ENCODE results near the gene ST6GALNAC1. TPM values are rescaled to one million over a fixed set of nuclear protein-coding genes. Genes with fewer than 3 reads are reported as not detected.

ST6GALNAC1 gene
- total and polyA plus RNA-seq, 2 experiments from 2014 or later: not detected

DNA sequence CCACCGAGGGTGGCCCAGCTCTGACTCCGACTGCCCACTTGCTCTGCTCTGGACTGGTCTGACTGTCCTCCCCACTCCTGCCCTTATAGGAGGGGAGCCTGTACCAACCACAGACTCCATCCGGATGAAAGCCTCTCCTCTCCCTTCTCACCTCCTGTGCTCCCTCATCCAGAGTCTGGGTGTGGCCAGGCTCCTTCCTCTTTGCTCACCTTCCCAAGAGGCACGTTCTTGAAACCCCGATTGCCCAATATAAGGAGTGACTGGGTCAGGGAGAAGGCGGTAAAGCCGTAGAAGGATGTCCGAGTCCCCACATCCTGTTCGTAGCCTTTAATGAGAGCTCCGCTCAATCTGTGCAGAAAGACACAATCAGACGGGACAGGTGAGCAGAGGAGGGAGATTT, 17.1 kb downstream of the ST6GALNAC1 start:
- Histone ChIP-seq H3K27me3 (replicated peaks; ENCODE audit: insufficient read depth) (0 out of 2 replicates have a peak, but pooled peaks cover 6% of the 10 kb centered on the region), H4K20me1 (ENCODE audit: insufficient read depth) (no peaks in the 10 kb centered on the region), H3F3A (ENCODE audit: insufficient read depth) (0 out of 2 replicates have a peak, but pooled peaks cover 8% of the 10 kb centered on the region), H2AFZ (no peak overlapping the region), H3K79me2 (ENCODE audit: insufficient read depth) (no peaks in the 10 kb centered on the region), H3K36me3 (ENCODE audit: low read depth) (no peaks in the 10 kb centered on the region), H3K9ac (no peak overlapping the region), H3K4me2 (ENCODE audit: unreplicated experiment) (no peak overlapping the region), H3K27ac (no peak overlapping the region), H3K4me3 (no peak overlapping the region), H3K9me2 (ENCODE audit: insufficient read depth) (no peaks in the 10 kb centered on the region), H3K9me3 (ENCODE audit: low read depth) (no peaks in the 10 kb centered on the region), H3K4me1 (ENCODE audit: insufficient read depth) (peaks cover 9% of the 10 kb centered on the region)
- no peak for DNase-seq
- in situ Hi-C loops (cut with MboI): no loop called here
- TF ChIP-seq EZH2 (IDR thresholded peaks at IDR 0.05; ENCODE audit: insufficient read depth, poor library complexity, severe bottlenecking): no peak
- TF ChIP-seq EZH2phosphoT487 (IDR thresholded peaks at IDR 0.05; ENCODE audit: insufficient read depth, low read depth): no peak
- 81 to 82% methylated on average over 11 of the region's 11 CpGs for WGBS, 2 experiments (ENCODE audit: low coverage in 1 of 2, low lambda C conversion rate in 2 of 2, missing lambda C conversion rate in 2 of 2)

GRCh38 chr17:76625496-76625895, 18.1 kb downstream of the ST6GALNAC1 start:
- peaks cover 9% of the 10 kb centered on the region for H3K4me1 ChIP-seq (ENCODE audit: insufficient read depth)
- H3K9ac ChIP-seq: no peak overlapping the region
- H3K9me2 ChIP-seq (ENCODE audit: insufficient read depth): no peaks in the 10 kb centered on the region
- no peak overlapping the region for H3K4me2 ChIP-seq (ENCODE audit: unreplicated experiment)
- no peak for DNase-seq
- H3K79me2 ChIP-seq (ENCODE audit: insufficient read depth): no peaks in the 10 kb centered on the region
- no peak overlapping the region for H2AFZ ChIP-seq
- H3F3A ChIP-seq (ENCODE audit: insufficient read depth): 0 out of 2 replicates have a peak, but pooled peaks cover 8% of the 10 kb centered on the region
- in situ Hi-C loops (cut with MboI): no loop called here
- no peaks in the 10 kb centered on the region for H3K36me3 ChIP-seq (ENCODE audit: low read depth)
- H4K20me1 ChIP-seq (ENCODE audit: insufficient read depth): no peaks in the 10 kb centered on the region
- H3K27ac ChIP-seq: no peak overlapping the region
- 0 out of 2 replicates have a peak, but pooled peaks cover 6% of the 10 kb centered on the region for H3K27me3 ChIP-seq (replicated peaks; ENCODE audit: insufficient read depth)
- whole genome bisulfite sequencing, 2 experiments (ENCODE audit: low coverage in 1 of 2, low lambda C conversion rate in 2 of 2, missing lambda C conversion rate in 2 of 2): 84 to 88% methylated on average over 6 of the region's 6 CpGs
- no peaks in the 10 kb centered on the region for H3K9me3 ChIP-seq (ENCODE audit: low read depth)
- no peak for TF ChIP-seq EZH2phosphoT487 (IDR thresholded peaks at IDR 0.05; ENCODE audit: insufficient read depth, low read depth)
- no peak for TF ChIP-seq EZH2 (IDR thresholded peaks at IDR 0.05; ENCODE audit: insufficient read depth, poor library complexity, severe bottlenecking)
- H3K4me3 ChIP-seq: no peak overlapping the region

DNA sequence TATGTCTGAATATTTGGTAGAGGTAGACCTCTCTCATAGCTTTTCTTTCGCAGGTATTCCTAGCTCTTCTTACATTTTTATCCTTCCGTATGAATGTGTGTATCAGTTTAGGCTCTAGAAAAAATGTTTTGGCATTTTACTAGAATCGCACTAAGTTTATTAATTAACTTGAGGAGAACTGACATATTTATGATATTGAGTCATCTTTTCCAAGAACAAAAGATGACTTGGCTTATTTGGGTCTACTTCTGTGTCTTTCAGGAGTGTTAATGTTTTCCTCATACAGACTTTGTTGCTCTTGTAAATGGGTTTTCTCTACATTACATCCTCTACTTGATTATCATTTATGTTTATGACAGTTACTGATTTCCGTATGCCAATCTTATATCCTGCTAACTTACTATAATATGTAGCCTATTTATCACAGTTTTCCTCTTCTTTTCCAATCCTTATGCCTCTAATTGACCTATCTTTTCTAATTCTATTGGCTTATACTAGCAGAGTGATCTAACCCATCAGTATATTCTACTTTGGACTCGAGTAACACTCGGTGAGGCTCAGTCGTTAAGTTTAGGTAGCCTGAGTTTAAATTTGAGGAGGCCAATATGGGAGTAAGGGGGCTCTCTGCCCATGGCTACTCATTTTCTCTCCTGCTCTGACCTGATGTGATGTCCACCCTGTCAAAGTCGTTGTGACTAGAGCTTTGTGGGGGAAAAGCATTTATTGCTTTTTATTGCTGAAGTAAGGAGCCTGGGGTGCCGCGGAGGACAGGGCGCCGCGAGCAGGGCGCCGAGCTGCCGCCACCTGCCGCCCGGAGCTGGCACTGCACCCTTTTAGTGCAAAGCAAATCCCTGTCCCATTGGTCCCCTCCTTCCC, 20.0 kb downstream of the ST6GALNAC1 start:
- H3K79me2 ChIP-seq (ENCODE audit: insufficient read depth): no peaks in the 10 kb centered on the region
- in situ Hi-C loops (cut with MboI): no loop called here
- no peaks in the 10 kb centered on the region for H3K36me3 ChIP-seq (ENCODE audit: low read depth)
- 7% methylated on average over 18 of the region's 18 CpGs for WGBS, 2 experiments (ENCODE audit: low coverage in 1 of 2, low lambda C conversion rate in 2 of 2, missing lambda C conversion rate in 2 of 2)
- no peaks in the 10 kb centered on the region for H3K9me3 ChIP-seq (ENCODE audit: low read depth)
- H3K9me2 ChIP-seq (ENCODE audit: insufficient read depth): no peaks in the 10 kb centered on the region
- peak overlapping the region; percentile 41 for H3K27ac ChIP-seq
- peak; percentile 82 for DNase-seq
- H3K9ac ChIP-seq: peak overlapping the region; percentile 69
- 0 out of 2 replicates have a peak, but pooled peaks cover 8% of the 10 kb centered on the region for H3F3A ChIP-seq (ENCODE audit: insufficient read depth)
- no peak for TF ChIP-seq EZH2 (IDR thresholded peaks at IDR 0.05; ENCODE audit: insufficient read depth, poor library complexity, severe bottlenecking)
- TF ChIP-seq EZH2phosphoT487 (IDR thresholded peaks at IDR 0.05; ENCODE audit: insufficient read depth, low read depth): no peak
- H3K4me3 ChIP-seq: peak overlapping the region; percentile 61
- 0 out of 2 replicates have a peak, but pooled peaks cover 6% of the 10 kb centered on the region for H3K27me3 ChIP-seq (replicated peaks; ENCODE audit: insufficient read depth)
- peak overlapping the region; percentile 81 for H2AFZ ChIP-seq
- H3K4me1 ChIP-seq (ENCODE audit: insufficient read depth): peaks cover 9% of the 10 kb centered on the region
- H4K20me1 ChIP-seq (ENCODE audit: insufficient read depth): no peaks in the 10 kb centered on the region
- peak overlapping the region; percentile 84 for H3K4me2 ChIP-seq (ENCODE audit: unreplicated experiment)

DNA sequence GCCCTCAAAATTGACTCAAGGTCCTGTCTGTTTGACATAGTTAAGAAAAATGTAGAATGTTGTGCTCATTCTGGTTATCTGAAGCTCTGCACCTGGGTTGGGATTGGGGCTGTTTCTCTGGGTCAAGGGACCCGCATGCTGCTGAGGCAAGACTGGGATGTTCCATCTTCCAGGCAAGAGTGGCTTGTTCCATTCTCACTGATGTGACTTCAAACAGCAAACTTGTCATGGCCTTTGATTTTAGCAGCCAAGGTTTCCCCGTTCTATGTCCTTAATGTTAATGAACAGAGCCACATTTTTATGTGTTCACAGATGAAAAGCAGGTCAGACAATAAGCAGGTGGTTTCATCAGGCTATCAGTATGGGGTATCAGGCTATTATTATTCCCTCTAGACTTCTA, 25.7 kb downstream of the ST6GALNAC1 start:
- Histone ChIP-seq H3K27me3 (replicated peaks; ENCODE audit: insufficient read depth) (no peaks in the 10 kb centered on the region), H3K4me2 (ENCODE audit: unreplicated experiment) (no peak overlapping the region), H3F3A (ENCODE audit: insufficient read depth) (no peaks in the 10 kb centered on the region), H3K9me3 (ENCODE audit: low read depth) (no peaks in the 10 kb centered on the region), H3K9me2 (ENCODE audit: insufficient read depth) (no peaks in the 10 kb centered on the region), H3K36me3 (ENCODE audit: low read depth) (no peaks in the 10 kb centered on the region), H3K27ac (no peak overlapping the region), H2AFZ (no peak overlapping the region), H3K4me3 (no peak overlapping the region), H3K4me1 (ENCODE audit: insufficient read depth) (no peaks in the 10 kb centered on the region), H3K79me2 (ENCODE audit: insufficient read depth) (no peaks in the 10 kb centered on the region), H3K9ac (no peak overlapping the region), H4K20me1 (ENCODE audit: insufficient read depth) (no peaks in the 10 kb centered on the region)
- TF ChIP-seq EZH2 (IDR thresholded peaks at IDR 0.05; ENCODE audit: insufficient read depth, poor library complexity, severe bottlenecking) (no peak), EZH2phosphoT487 (IDR thresholded peaks at IDR 0.05; ENCODE audit: insufficient read depth, low read depth) (no peak)
- in situ Hi-C loops (cut with MboI): no loop called here
- 63 to 65% methylated on average over 2 of the region's 2 CpGs for WGBS, 2 experiments (ENCODE audit: low coverage in 1 of 2, low lambda C conversion rate in 2 of 2, missing lambda C conversion rate in 2 of 2)
- DNase-seq: no peak
